ENCODE data around the gene PVALB.

Gene PVALB

DNA sequence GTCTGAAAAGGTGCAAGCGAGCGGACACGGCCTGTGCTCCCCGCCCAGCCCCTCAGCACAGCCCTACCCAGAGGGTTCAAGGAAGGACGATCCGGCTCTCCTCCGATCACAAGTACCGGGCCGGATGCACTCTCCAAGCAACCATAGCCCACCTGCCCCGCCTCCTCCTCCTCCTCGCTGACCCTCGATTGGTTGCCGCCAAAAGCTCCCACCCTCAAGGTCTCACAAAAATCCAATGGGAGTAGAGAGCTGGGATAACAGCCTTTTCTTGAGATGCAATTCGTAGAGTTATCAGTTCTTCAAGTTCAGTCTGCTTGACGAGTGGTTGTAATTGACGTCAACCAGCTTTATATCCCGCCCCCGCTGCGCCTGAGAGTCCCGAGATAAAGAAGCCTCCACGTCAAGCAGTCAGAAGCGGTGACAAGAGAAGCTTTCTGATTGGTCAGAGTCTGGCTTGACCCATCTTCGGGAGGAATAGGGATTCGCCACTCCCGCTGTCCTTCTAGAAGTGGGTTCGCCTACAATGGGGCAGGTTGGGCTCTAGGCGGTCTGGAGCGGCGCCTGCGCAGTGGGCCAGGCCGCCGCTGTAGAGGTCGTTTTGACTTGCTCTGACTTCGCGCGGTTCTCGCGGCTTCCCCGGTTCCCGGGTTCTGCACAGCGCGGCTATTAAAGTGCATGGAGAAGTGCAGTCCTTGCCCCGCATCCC, 40.7 kb downstream of the PVALB start, which contains the start of gene IFT27:
TSS of gene IFT27 (minus strand) at position 156 of the 706 bp plus-strand sequence. CDS start 412 bp downstream, outside the sequence.
- in situ Hi-C loops (cut with MboI; ENCODE audit: low sequenced_read_pairs), result no loop called here

DNA sequence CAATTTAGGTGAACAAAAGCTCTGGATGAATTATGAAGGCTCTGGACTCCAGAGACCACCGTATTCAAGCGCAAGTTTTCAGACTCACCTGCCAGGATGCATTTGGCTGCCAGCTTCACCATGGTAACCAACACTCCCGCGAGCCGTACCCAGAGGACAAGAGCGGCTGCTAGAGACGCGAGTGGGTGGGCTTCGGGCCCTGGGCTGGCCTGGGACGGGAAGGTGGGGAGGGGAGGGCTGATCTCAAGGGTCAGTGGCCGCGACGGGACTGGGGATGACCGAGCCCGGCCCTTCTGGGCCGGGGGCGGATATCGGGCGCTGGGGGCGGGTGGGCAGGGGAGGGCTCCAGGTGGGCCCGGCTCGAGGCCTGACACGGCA, 41.3 kb downstream of the PVALB start:
- in situ Hi-C loops (cut with MboI; ENCODE audit: low sequenced_read_pairs), result no loop called here

DNA sequence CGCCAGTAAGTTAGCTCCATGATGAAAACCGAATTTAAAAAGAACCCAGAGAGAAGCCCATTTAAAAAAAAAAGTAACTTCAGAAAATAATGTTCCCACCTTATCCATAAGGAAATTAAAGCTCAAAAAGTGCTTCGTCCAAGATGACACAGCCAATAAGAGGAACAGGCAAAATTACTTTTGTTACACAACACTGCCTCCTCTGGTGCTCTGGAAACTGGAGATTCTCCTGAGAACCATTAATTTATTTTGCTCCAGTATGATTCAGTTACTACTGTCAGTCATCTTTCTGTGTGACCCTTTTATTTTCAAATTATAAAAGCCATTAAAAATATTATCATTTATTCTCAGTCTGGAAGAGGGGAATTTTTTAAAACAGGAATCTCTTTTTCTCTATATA, 42.9 kb downstream of the PVALB start:
- in situ Hi-C loops (cut with MboI; ENCODE audit: low sequenced_read_pairs), result no loop called here

DNA sequence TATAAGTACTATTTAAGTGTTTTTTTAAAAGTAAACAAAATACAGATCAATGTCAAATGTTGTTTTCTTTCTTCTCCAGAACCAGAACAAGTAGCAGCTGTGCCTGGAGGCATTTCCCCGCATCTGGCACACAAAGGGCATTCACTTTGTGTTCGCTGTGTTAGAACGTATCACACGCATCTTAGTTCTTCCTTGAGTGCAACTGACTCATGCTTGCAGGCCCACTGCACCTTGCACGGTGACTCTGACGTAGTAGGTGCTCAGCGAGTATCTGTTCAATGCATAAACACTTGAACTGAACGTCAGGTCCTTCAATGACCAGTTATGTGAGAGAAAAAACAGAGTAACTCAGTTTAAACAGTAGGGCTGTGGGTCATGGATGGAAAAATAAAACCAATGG, 44.4 kb downstream of the PVALB start:
- in situ Hi-C loops (cut with MboI; ENCODE audit: low sequenced_read_pairs), result no loop called here

DNA sequence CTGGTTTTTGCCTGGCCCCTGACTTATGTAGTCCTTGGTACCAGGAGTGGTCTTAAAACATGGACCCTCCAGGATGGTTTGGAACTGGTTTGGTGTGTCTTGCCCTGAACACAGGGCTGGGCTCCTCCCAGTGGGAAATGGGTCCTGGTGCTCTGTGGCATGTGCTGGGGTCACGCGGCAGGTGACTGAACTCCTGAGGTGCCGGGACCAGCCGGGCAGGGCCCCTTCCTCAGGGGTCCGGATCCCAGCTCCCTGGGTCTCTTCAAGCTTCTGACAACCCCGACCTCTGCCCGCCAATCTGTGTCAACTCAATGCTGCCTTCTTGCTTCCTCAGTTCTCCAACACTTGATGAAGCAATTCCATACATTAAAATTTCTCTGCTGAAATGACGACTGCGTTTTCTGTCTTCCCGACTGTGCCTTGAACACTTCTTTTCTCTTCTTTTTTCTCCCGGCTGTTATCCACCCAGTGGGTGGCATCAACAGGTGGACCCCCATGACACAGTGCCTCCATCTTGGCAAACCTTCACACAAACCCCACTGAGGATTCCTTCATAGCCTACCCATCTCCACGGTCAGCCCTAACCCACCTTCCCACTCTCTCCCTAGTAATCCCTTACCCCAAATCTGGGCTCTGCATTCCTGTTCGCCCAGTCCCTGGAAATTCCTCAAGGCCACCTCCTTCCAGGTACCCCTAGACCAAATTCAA, 45.3 kb downstream of the PVALB start:
- in situ Hi-C loops (cut with MboI; ENCODE audit: low sequenced_read_pairs), result no loop called here

DNA sequence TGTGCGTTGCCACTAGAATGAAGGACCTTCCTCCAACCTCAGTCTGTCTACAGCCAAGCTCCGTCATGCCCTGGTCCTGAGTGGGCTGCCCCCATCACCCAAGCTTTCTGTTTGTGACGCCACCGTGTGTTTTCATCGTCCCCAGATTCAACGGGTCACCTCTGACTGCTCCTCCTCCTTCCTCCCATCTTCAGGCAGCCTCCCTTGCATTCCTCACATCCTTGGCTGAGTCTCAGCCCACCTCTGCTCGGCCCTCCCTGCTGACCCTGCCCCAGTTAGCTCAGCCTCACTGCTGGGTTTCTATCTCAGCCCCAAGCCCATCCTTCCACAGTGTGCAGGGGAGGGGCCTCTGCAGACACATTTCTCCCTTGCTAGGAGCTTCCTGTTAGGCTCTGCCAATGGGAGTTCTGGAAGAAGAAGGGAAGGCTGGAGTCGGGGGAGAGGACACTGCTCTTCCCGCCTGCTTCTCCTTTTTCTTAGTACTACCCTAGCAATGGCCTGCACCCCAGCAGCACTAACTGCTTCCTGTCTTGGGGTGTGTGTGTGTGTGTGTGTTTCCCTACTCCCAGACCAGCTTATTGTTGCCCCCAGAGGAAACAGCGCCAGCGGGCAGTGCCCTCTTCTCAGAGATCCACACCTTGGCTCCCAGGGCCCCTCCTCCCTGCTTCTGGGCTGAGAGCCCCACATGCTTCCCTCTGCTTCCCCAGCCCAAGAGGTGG, 46.2 kb downstream of the PVALB start:
- in situ Hi-C loops (cut with MboI; ENCODE audit: low sequenced_read_pairs), result no loop called here

DNA sequence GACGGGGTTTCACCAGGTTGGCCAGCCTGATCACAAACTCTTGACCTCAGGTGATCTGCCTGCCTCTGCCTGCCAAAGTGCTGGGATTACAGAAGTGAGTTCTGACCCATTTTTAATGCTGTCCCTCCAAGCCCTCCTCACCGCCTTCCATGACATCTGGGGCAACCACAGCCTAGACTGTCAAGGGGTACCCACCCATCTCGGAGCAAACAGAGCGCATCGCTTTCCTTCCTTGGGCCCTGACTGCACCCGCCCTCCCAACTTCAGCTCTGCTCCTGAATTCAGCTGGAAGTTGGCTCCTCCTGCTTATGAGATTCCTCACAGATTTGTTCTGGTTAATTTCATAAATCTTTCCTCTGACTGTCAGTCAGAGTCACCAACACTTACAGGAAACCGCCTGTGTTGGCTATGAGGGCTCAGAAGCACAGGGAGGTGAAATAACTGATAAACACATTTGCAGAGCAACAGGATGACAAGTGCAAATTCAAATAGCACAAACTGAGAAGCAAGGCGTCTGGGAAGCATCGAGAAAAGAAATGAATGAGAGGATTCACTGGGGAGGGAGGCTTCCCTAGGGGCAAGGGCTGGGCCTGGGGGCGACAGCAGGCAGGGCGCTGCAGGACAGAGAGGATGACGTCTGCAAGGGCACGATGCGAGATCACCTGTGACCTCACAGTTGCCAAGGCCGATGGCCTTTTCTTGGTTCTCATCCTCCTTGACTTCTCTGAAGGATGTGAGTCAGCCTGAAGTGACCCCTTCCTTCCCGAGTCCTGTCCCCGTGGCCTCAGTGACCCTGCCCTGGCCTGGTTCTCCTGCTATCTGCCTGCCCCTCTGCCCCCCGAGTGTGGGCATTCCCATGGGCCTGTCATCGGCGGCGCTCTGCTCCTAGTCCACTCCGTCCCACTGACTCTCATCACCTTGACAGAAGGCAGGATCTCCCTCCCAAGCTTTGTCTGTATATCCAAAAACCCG, 47.0 kb downstream of the PVALB start:
- in situ Hi-C loops (cut with MboI; ENCODE audit: low sequenced_read_pairs), result no loop called here

DNA sequence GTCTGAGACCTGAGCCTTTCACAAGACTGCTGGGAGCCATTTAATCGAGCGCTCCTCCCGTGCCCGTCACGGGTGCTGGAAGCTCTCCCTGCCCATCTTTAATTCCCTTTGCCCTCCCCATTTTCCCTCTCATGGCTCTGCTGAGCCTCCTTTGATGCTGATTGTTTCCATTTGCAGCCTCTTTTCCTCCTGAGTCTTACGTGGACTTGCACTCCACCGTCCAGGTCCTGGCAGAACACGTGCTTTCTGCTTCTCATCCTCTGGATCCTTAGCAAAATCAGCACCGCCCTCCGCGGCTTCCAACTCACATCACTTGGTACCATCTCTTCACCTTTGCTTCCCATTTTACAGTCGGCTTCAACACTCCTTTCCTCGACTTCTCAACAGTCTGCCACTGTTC, 48.2 kb downstream of the PVALB start:
- in situ Hi-C loops (cut with MboI; ENCODE audit: low sequenced_read_pairs), result no loop called here

DNA sequence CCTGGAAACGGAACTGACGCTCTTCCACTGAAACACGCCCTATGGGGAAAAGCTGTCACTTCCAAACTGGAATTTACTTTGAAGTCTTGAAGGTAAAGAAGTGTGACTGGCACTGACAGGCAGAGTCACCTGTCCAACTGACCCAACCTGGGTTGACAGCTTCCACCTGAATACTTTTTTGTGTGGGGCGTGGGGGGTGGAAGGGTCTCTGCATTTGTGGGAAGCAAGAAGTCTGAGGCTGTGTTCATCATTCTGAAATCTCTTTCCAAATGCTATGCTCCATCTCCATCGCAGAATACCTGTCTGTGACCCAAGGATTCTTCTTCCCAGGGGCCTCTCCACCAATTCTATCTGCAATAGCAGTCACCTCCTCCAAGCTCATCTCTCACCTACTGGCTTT, 48.7 kb downstream of the PVALB start:
- in situ Hi-C loops (cut with MboI; ENCODE audit: low sequenced_read_pairs), result no loop called here

DNA sequence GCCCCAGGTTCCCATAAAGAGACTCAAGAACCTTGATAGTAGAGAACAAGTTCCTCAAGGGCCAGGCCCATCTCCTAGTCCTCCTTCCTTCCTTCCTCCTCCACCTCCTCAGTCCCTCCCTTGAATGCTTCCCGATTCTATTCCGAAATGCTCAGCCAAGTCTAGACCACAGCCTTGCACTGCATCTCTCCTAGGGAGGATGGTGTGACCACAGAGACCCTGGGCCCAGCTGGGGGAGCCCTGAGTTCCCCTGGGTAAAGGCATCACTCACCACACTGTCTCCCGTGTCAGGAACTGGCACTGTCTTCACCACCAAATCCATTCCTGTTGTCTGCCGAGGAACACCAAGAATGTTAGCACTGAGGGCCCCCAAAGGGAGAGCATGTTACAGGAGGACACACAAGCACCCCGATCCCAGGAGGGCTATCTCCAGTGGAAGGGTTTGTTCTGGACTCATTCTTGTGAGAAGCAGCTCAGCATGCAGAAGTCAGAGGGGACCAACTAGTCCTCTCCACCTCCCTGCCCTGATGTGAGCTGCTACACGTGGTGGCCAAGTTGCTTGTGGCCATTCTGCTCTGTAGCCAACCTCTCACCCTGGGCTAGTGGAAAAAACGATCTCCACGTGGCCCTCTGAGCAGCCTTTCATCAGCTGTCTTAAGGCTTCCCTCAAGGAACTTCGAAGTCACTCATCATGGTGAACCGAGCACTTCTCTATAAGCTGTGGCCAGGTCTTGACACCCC, 49.6 kb downstream of the PVALB start:
- in situ Hi-C loops (cut with MboI; ENCODE audit: low sequenced_read_pairs), result no loop called here

DNA sequence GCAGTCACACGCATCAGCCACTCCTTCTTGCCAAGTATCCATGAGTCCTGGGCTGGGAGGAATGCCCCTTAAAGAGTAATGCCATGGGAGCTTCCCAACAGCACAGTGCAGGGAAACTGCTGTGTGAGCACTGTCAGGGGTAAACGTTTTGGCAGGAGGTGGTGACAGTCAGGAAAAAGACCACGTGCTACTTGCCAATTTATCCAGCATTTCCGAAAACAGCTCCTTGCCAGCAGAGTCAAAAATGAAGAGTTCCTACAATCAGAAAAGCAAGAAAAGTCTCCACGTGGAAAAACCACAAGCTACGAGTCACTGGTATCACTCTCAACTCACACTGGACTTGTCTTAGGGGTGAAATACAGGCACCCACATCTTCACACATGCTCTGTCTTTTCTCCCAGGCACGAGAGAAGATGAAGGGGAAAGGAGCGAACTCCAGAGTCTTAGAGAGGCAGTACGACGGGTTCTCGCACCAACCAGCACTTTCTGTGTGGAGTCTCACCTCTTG, 50.8 kb downstream of the PVALB start:
- in situ Hi-C loops (cut with MboI; ENCODE audit: low sequenced_read_pairs), result no loop called here

DNA sequence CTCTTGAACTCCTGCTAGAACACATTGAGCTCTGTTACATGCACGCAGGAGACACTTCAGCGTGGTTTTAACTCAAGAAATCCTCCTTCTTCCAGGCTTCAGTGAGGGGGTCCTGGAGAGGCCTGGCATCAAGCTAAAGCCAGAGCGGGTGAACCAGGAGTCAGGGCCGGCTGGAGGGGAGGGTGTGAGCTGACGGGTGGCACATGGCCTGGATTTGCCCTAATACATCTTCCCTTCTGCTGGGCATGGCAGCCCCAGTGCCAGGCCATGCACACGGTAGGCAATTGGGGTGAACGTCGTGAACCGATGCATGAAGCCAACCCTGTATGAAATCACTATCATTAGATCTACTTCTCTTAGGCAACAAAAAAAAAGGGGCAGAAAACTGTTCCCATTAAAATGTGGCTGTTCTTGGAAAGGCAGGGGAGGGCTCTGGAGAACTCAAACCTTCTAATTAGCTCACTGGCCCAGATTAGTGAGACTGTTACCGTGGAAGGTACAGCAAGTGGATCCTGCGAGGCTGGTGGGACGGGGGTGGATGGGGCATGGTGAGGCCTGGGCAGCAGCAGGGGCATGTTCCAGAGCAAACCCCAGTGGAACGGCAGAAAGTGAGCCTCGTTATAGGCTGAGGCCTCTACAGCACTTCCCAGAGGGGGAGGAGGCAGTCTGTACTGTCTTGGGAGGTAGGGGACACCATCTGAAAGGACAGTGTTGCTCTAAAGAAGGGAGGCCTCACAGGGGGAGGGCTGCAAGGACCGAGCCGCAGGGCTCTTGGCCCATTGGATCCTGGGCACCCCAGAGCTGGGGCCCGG, 51.5 kb downstream of the PVALB start:
- in situ Hi-C loops (cut with MboI; ENCODE audit: low sequenced_read_pairs), result no loop called here

DNA sequence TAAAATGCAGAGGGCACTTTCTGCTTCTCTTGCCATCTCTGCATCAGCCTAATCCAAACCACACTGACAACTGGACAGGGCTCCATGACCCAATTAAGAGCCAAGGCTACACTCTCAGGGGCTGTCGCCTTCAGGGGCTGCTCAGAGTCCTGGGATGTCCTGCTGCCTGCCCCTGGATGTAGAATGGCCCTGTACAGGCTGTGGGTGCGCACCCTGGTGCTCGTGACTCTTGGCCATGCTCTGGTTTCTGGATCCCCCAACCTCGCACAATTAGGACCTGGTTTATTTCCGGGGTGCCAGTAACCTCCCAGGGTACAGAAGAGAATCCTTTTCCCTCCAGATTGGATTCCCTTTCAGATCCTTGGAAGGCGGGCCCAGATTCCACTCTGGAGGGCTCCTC, 52.2 kb downstream of the PVALB start:
- in situ Hi-C loops (cut with MboI; ENCODE audit: low sequenced_read_pairs), result no loop called here

DNA sequence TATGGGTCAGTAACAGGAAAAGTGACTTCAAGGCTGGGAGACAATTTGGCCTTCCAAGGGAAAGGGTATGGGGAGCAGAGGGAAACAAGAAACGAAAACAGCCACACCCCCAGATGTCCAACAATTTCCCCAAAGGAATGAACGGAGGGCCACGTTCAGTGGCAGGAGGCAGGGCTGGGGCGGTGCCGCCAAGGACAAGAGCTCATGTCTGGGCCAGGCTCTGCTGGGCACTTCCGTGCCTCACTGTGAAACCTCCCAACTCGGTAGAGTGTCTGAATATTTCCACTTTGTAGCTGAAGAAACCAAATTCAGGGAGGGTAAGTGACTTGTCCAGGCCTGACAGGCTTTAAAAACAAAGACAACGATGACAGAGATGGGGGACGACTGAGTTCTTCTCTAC, 52.8 kb downstream of the PVALB start:
- in situ Hi-C loops (cut with MboI; ENCODE audit: low sequenced_read_pairs), result no loop called here

DNA sequence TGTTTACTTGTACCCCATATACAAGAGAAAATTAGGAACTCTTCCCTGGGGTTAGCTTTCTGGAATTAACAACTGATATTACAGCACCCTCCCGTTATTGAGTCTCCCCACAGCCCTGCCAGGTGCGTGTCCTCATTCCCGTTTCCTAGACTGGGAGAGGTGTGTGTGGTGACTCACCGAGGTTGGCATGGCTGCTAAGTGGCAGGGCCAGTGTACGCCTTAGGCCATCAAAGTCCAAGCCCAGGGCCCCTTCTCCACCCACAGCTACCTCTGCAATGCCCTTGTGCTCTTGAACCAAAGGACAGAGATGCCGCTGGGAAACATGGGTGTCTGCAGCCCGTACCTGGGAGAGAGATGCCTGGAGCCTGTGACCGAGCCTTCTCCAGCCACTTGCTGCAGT, 53.3 kb downstream of the PVALB start:
- in situ Hi-C loops (cut with MboI; ENCODE audit: low sequenced_read_pairs), result no loop called here

DNA sequence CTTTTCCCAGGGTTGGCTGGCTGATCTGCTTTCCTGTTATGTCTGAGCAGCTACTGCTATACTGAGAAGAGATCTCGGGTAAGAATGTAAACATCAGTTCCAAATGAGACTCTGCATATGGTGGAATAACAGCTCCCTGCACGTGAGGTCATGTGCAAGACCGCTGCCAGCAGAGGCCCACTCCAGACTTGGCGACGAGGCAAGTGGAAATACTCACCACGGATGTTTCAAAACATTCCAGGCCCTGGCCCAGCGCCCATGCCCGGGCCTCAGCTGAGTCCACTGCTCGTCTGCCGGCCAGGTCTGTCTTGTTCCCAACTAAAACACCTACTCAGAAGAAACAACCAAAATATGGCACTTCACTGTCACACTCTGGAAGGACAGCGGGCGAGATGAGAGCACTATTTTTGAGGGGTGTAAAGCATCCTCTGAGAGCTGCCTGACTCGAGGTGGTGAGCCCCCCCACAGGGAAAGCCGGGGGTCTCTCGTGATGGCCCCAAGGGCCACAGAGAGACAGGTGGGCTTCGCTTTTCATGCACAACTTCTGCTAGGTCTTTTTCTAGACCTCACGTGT, 54.1 kb downstream of the PVALB start:
- in situ Hi-C loops (cut with MboI; ENCODE audit: low sequenced_read_pairs), result no loop called here

DNA sequence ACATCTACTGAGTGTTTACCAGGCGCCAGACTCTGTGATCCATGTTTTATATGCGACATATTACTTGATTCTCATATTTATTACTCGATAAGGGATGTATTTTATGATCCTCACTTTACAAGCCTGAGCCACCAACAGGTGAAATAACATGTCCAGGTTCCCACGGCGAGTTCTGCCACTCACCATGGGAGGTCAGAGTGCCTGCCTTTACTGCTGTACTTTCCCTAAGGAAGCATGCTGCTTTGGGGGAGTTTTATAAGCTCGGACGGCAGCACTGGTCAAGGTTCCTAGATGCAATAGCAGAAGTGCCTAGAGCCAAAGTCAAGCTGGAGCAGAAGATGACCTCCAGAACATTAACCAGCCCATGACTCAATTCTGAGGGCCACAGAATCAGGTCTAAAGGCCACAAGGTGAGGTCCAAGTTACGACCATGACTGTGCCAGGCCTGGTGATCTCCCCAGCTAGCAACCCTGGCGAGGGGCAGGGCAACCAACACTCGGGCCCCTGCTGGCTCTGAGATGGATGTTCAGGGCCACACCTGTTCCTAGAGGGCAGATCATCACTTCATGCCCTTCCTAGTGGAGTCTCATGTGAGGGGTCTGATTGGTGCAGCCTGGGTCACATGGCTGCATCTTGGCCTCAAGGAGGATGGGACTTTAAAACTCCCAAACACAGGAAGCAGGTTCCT, 55.1 kb downstream of the PVALB start:
- in situ Hi-C loops (cut with MboI; ENCODE audit: low sequenced_read_pairs), result no loop called here

DNA sequence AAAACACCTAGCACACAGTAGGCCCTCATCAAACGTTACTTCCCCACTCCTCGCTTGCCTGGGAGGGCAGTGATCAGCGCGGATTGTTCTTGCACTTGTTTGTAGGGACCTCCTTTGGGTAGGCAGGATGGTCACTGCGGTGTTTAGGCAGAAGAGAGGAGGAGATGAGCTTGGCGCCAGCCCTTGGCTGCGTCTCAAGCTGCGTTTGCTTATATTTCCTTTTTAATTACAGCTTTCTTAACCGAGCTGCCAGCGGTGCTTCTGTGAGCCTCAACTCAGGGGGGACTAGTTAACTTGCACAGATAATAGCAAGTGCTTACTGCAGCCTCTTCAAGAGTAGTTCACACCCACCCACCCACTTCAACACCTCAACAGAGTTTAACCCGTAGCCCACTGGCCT, 56.0 kb downstream of the PVALB start:
- in situ Hi-C loops (cut with MboI; ENCODE audit: low sequenced_read_pairs), result no loop called here
